MM.1S (cell line): ENCODE data around the gene HCN4.

Experiments
- CTCF ChIP-seq: fragments of 300-600 bp; sonication (generic); IDR thresholded peaks from 2 replicates; pipeline ENCODE4 v1.5.1; 2016; ENCODE audit warnings: antibody characterized with exemption, low read length, mixed read lengths
- EZH2 ChIP-seq: fragments of 300-600 bp; sonication (generic); optimal IDR thresholded peaks from 2 replicates; pipeline ENCODE3; 2017; ENCODE audit warnings: low read depth, mild to moderate bottlenecking, antibody characterized with exemption, low read length, mixed read lengths

GRCh38 chr15:73319460-73320245 is 49.1 kb downstream of the HCN4 start:
- TF ChIP-seq CTCF (no peak), EZH2 (no peak)
